ENCODE data around the gene ZFHX3.
"Not testable (repeated sequence)": the region's sequence is repeated elsewhere in the genome, so short reads cannot be mapped to it uniquely, and the experiment has no call there.

ZFHX3 gene

GRCh38 chr16:73091174-73091573, 43.2 kb upstream of the ZFHX3 start:
- no peak overlapping the region for H3K4me3 ChIP-seq (IDR thresholded peaks at IDR 0.05; ENCODE audit: insufficient read depth, low read depth, low read length)
- no peaks in the 10 kb centered on the region for H3K4me1 ChIP-seq (ENCODE audit: low read depth, poor library complexity, severe bottlenecking)
- H2AFZ ChIP-seq (ENCODE audit: low read depth), result no peak overlapping the region
- no peak for TF ChIP-seq CTCF (conservative IDR thresholded peaks at IDR 0.05; ENCODE audit: low read depth, low read length)
- H3K27ac ChIP-seq, result no peak overlapping the region
- no peak overlapping the region for H3K4me2 ChIP-seq
- no peaks in the 10 kb centered on the region for H3K27me3 ChIP-seq (ENCODE audit: insufficient read depth, low read depth)
- H3K9ac ChIP-seq, result no peak overlapping the region
- H4K20me1 ChIP-seq (ENCODE audit: insufficient read depth), result no peaks in the 10 kb centered on the region
- H3K79me2 ChIP-seq (ENCODE audit: insufficient read depth, low read depth), result no peaks in the 10 kb centered on the region
- H3K36me3 ChIP-seq (ENCODE audit: insufficient read depth), result no peaks in the 10 kb centered on the region

GRCh38 chr16:73089420-73089819, 41.5 kb upstream of the ZFHX3 start:
- H3K79me2 ChIP-seq (ENCODE audit: insufficient read depth, low read depth), result no peaks in the 10 kb centered on the region
- no peak overlapping the region for H3K4me3 ChIP-seq (IDR thresholded peaks at IDR 0.05; ENCODE audit: insufficient read depth, low read depth, low read length)
- H3K36me3 ChIP-seq (ENCODE audit: insufficient read depth), result no peaks in the 10 kb centered on the region
- H4K20me1 ChIP-seq (ENCODE audit: insufficient read depth), result no peaks in the 10 kb centered on the region
- H3K9ac ChIP-seq, result no peak overlapping the region
- no peak overlapping the region for H2AFZ ChIP-seq (ENCODE audit: low read depth)
- TF ChIP-seq CTCF (conservative IDR thresholded peaks at IDR 0.05; ENCODE audit: low read depth, low read length), result no peak
- no peak overlapping the region for H3K27ac ChIP-seq
- H3K27me3 ChIP-seq (ENCODE audit: insufficient read depth, low read depth), result no peaks in the 10 kb centered on the region
- no peak overlapping the region for H3K4me2 ChIP-seq
- no peaks in the 10 kb centered on the region for H3K4me1 ChIP-seq (ENCODE audit: low read depth, poor library complexity, severe bottlenecking)

GRCh38 chr16:73086108-73086507, 38.2 kb upstream of the ZFHX3 start:
- Histone ChIP-seq H3K9ac (no peak overlapping the region), H3K27ac (no peak overlapping the region), H2AFZ (ENCODE audit: low read depth) (no peak overlapping the region), H3K4me1 (ENCODE audit: low read depth, poor library complexity, severe bottlenecking) (no peaks in the 10 kb centered on the region), H3K79me2 (ENCODE audit: insufficient read depth, low read depth) (no peaks in the 10 kb centered on the region), H3K36me3 (ENCODE audit: insufficient read depth) (no peaks in the 10 kb centered on the region), H4K20me1 (ENCODE audit: insufficient read depth) (no peaks in the 10 kb centered on the region), H3K27me3 (ENCODE audit: insufficient read depth, low read depth) (no peaks in the 10 kb centered on the region), H3K4me3 (IDR thresholded peaks at IDR 0.05; ENCODE audit: insufficient read depth, low read depth, low read length) (no peak overlapping the region), H3K4me2 (no peak overlapping the region)
- no peak for TF ChIP-seq CTCF (conservative IDR thresholded peaks at IDR 0.05; ENCODE audit: low read depth, low read length)

GRCh38 chr16:73083271-73083670, 35.3 kb upstream of the ZFHX3 start:
- Histone ChIP-seq H3K27ac (no peak overlapping the region), H3K9ac (no peak overlapping the region), H4K20me1 (ENCODE audit: insufficient read depth) (no peaks in the 10 kb centered on the region), H3K4me1 (ENCODE audit: low read depth, poor library complexity, severe bottlenecking) (peaks cover 7% of the 10 kb centered on the region), H3K4me2 (no peak overlapping the region), H3K27me3 (ENCODE audit: insufficient read depth, low read depth) (no peaks in the 10 kb centered on the region), H3K36me3 (ENCODE audit: insufficient read depth) (no peaks in the 10 kb centered on the region), H3K79me2 (ENCODE audit: insufficient read depth, low read depth) (no peaks in the 10 kb centered on the region), H2AFZ (ENCODE audit: low read depth) (no peak overlapping the region), H3K4me3 (IDR thresholded peaks at IDR 0.05; ENCODE audit: insufficient read depth, low read depth, low read length) (no peak overlapping the region)
- TF ChIP-seq CTCF (conservative IDR thresholded peaks at IDR 0.05; ENCODE audit: low read depth, low read length), result no peak

GRCh38 chr16:73082634-73083051, 34.7 kb upstream of the ZFHX3 start:
- H3K36me3 ChIP-seq (ENCODE audit: insufficient read depth); H4K20me1 ChIP-seq (ENCODE audit: insufficient read depth); H3K4me3 ChIP-seq (IDR thresholded peaks at IDR 0.05; ENCODE audit: insufficient read depth, low read depth, low read length); H2AFZ ChIP-seq (ENCODE audit: low read depth); H3K4me2 ChIP-seq; H3K27ac ChIP-seq; H3K9ac ChIP-seq; H3K27me3 ChIP-seq (ENCODE audit: insufficient read depth, low read depth); H3K79me2 ChIP-seq (ENCODE audit: insufficient read depth, low read depth); H3K4me1 ChIP-seq (ENCODE audit: low read depth, poor library complexity, severe bottlenecking): not testable (repeated sequence)
